DOHH2 (cell line): ENCODE data around the gene XK.
"Not testable (repeated sequence)": the region's sequence is repeated elsewhere in the genome, so short reads cannot be mapped to it uniquely, and the experiment has no call there.

ENCODE experiments used
- H3F3A ChIP-seq: fragments of 200-600 bp; sonication (generic), shearing (Covaris generic); 2 replicates; pipeline ENCODE4 v1.6.0; 2016; ENCODE audit warnings: antibody characterized with exemption, mild to moderate bottlenecking; ENCODE audit not compliant: control insufficient read depth, insufficient read depth
- H3K27ac ChIP-seq: fragments of 200-600 bp; sonication (generic); 2 replicates; pipeline ENCODE4 v1.5.1; 2014; ENCODE audit warnings: low read depth, mild to moderate bottlenecking, low read length, moderate library complexity
- H3K27me3 ChIP-seq: fragments of 200-600 bp; sonication (generic); 2 replicates; pipeline ENCODE4 v1.6.1; 2014; ENCODE audit warnings: mild to moderate bottlenecking, low read length, mixed read lengths; ENCODE audit not compliant: control insufficient read depth
- H3K36me3 ChIP-seq: fragments of 200-600 bp; sonication (generic); 2 replicates; pipeline ENCODE4 v1.6.1; 2014; ENCODE audit warnings: mild to moderate bottlenecking, low read length, moderate library complexity, mixed read lengths; ENCODE audit not compliant: control insufficient read depth
- H3K4me1 ChIP-seq: fragments of 200-600 bp; sonication (generic); 2 replicates; pipeline ENCODE4 v1.6.1; 2014; ENCODE audit warnings: mild to moderate bottlenecking, low read length, mixed read lengths; ENCODE audit not compliant: control insufficient read depth
- H3K4me2 ChIP-seq: fragments of 200-600 bp; sonication (generic); 2 replicates; pipeline ENCODE4 v1.6.0; 2014; ENCODE audit warnings: mild to moderate bottlenecking, low read length, moderate library complexity
- H3K4me3 ChIP-seq: fragments of 200-600 bp; sonication (generic); 2 replicates; pipeline ENCODE4 v1.5.1; 2014; ENCODE audit warnings: mild to moderate bottlenecking, low read length, mixed read lengths
- H3K79me2 ChIP-seq: fragments of 200-600 bp; sonication (generic); 2 replicates; pipeline ENCODE4 v1.6.1; 2014; ENCODE audit warnings: mild to moderate bottlenecking, low read length, mixed read lengths; ENCODE audit not compliant: control insufficient read depth
- H3K9me2 ChIP-seq: fragments of 200-600 bp; sonication (generic); replicated peaks from 2 replicates; pipeline ENCODE4 v1.6.1; 2014; ENCODE audit warnings: mild to moderate bottlenecking, low read length, mixed read lengths; ENCODE audit not compliant: control insufficient read depth
- H3K9me3 ChIP-seq: fragments of 200-600 bp; sonication (generic); 2 replicates; pipeline ENCODE4 v1.6.1; 2014; ENCODE audit warnings: antibody characterized with exemption, low read length, mixed read lengths; ENCODE audit not compliant: control insufficient read depth, insufficient read depth
- H4K20me1 ChIP-seq: fragments of 200-600 bp; sonication (generic); 2 replicates; pipeline ENCODE4 v1.6.0; 2014; ENCODE audit warnings: low read depth, mild to moderate bottlenecking, antibody characterized with exemption, low read length, moderate library complexity; ENCODE audit not compliant: control insufficient read depth, insufficient read depth
- CTCF ChIP-seq: fragments of 200-600 bp; sonication (generic); IDR thresholded peaks from one replicate; pipeline ENCODE4 v1.5.1; 2014; ENCODE audit warnings: antibody characterized with exemption, mild to moderate bottlenecking, low read depth, low read length; ENCODE audit not compliant: poor library complexity, severe bottlenecking
- EZH2phosphoT487 ChIP-seq: fragments of 200-600 bp; sonication (generic); IDR thresholded peaks from 2 replicates; pipeline ENCODE4 v1.6.1; 2017; ENCODE audit warnings: borderline replicate concordance, mild to moderate bottlenecking, antibody characterized with exemption, low read length, moderate library complexity, mixed read lengths

The XK gene

GRCh38 chrX:37763400-37763799 is 77.8 kb downstream of the XK start:
- H3K27ac ChIP-seq, result peak overlapping the region; percentile 18
- H3K9me2 ChIP-seq, result no peaks in the 10 kb centered on the region
- no peaks in the 10 kb centered on the region for H4K20me1 ChIP-seq
- H3K4me1 ChIP-seq, result peaks cover 65% of the 10 kb centered on the region
- H3K27me3 ChIP-seq, result no peaks in the 10 kb centered on the region
- no peaks in the 10 kb centered on the region for H3K9me3 ChIP-seq
- H3K79me2 ChIP-seq, result no peaks in the 10 kb centered on the region
- no peaks in the 10 kb centered on the region for H3K36me3 ChIP-seq
- TF ChIP-seq CTCF (no peak), EZH2phosphoT487 (no peak)
- no peaks in the 10 kb centered on the region for H3F3A ChIP-seq
- no peak overlapping the region for H3K4me3 ChIP-seq
- peak overlapping the region; percentile 38; the same call in 1 of the 2 replicates for H3K4me2 ChIP-seq

GRCh38 chrX:37765507-37765906 is 79.9 kb downstream of the XK start:
- H3K9me2 ChIP-seq, result no peaks in the 10 kb centered on the region
- no peak overlapping the region for H3K4me2 ChIP-seq
- no peaks in the 10 kb centered on the region for H3F3A ChIP-seq
- H3K4me1 ChIP-seq, result peaks cover 44% of the 10 kb centered on the region
- no peaks in the 10 kb centered on the region for H3K9me3 ChIP-seq
- H3K27me3 ChIP-seq, result no peaks in the 10 kb centered on the region
- H3K79me2 ChIP-seq, result no peaks in the 10 kb centered on the region
- no peak overlapping the region for H3K27ac ChIP-seq
- H3K4me3 ChIP-seq, result no peak overlapping the region
- no peaks in the 10 kb centered on the region for H4K20me1 ChIP-seq
- H3K36me3 ChIP-seq, result no peaks in the 10 kb centered on the region
- TF ChIP-seq CTCF, result no peak
- TF ChIP-seq EZH2phosphoT487, result no peak

- Histone ChIP-seq H3K79me2 (no peaks in the 10 kb centered on the region), H3K4me2 (no peak overlapping the region), H3K9me3 (no peaks in the 10 kb centered on the region), H3K27me3 (no peaks in the 10 kb centered on the region), H3F3A (no peaks in the 10 kb centered on the region), H3K36me3 (no peaks in the 10 kb centered on the region), H3K27ac (no peak overlapping the region), H3K9me2 (no peaks in the 10 kb centered on the region), H4K20me1 (no peaks in the 10 kb centered on the region), H3K4me3 (no peak overlapping the region), H3K4me1 (peaks cover 27% of the 10 kb centered on the region)
- no peak for TF ChIP-seq CTCF
- TF ChIP-seq EZH2phosphoT487, result no peak
Measured at GRCh38 chrX:37767430-37767829, 81.8 kb downstream of the XK start.

GRCh38 chrX:37768866-37769265 is 83.3 kb downstream of the XK start:
- H3K4me2 ChIP-seq, H3K27me3 ChIP-seq, H3K36me3 ChIP-seq, H4K20me1 ChIP-seq, H3K79me2 ChIP-seq, H3K9me3 ChIP-seq, H3F3A ChIP-seq, H3K9me2 ChIP-seq, H3K4me3 ChIP-seq, H3K27ac ChIP-seq: not testable (repeated sequence)
- H3K4me1 ChIP-seq, result peaks cover 13% of the 10 kb centered on the region
